Measurements from ENCODE around the gene OR1N1.
"Not testable (repeated sequence)": the region's sequence is repeated elsewhere in the genome, so short reads cannot be mapped to it uniquely, and the experiment has no call there.

DNA sequence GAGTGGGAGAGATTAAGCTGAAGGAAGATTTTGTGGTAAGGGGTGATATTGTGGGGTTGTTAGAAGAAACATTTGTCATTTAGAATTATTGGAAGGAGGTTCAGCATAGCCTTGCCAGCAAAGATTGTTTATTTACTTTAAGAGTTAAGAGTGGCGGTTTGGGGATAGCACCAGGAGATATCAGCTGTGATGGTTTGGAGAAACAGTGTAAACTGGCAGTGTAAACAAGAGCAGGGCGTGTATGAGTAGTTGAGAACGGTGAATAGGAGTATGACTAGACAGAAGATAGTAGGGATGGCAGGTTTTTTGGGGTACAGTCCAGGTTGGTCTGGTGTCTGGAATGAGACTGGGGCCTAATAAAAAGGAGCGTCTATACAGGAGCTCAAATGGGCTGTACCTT lies 4.1 kb upstream of the OR1N1 start:
- not testable (repeated sequence) for TF ChIP-seq EZH2 (IDR thresholded peaks at IDR 0.05; ENCODE audit: low read length, unreplicated experiment); EZH2phosphoT487 (IDR thresholded peaks at IDR 0.05; ENCODE audit: borderline replicate concordance, low read length)
- TF ChIP-seq, protein P1, sequence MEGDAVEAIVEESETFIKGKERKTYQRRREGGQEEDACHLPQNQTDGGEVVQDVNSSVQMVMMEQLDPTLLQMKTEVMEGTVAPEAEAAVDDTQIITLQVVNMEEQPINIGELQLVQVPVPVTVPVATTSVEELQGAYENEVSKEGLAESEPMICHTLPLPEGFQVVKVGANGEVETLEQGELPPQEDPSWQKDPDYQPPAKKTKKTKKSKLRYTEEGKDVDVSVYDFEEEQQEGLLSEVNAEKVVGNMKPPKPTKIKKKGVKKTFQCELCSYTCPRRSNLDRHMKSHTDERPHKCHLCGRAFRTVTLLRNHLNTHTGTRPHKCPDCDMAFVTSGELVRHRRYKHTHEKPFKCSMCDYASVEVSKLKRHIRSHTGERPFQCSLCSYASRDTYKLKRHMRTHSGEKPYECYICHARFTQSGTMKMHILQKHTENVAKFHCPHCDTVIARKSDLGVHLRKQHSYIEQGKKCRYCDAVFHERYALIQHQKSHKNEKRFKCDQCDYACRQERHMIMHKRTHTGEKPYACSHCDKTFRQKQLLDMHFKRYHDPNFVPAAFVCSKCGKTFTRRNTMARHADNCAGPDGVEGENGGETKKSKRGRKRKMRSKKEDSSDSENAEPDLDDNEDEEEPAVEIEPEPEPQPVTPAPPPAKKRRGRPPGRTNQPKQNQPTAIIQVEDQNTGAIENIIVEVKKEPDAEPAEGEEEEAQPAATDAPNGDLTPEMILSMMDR (conservative IDR thresholded peaks at IDR 0.05; ENCODE audit: low read depth, low read length) = not testable (repeated sequence)
